Keratinocyte (primary cell): Measurements from ENCODE around the gene WDFY2. TPM values are rescaled to one million over a fixed set of nuclear protein-coding genes. Genes with fewer than 3 reads are reported as not detected.

Experiments used
- DNase-seq: peaks from one replicate; pipeline ENCODE4 v3.0.0-alpha.2; 2011; ENCODE audit warnings: low read depth, missing footprints, low spot score
- FAIRE-seq: peaks from 2 replicates; lab custom pipeline; 2011; peaks lifted over from hg19 to GRCh38; lab: Jason Lieb, UNC
- H2AFZ ChIP-seq: 2 replicates; pipeline ENCODE4 v1.6.0; 2012; ENCODE audit warnings: low read length, control low read depth, inconsistent platforms; ENCODE audit not compliant: control insufficient read depth
- H3K27ac ChIP-seq: 2 replicates; pipeline ENCODE4 v1.5.1; 2011; ENCODE audit warnings: low read length; ENCODE audit not compliant: control insufficient read depth, insufficient read depth
- H3K27me3 ChIP-seq: 3 replicates; pipeline ENCODE4 v1.6.0; 2011; ENCODE audit warnings: low read length; ENCODE audit not compliant: control insufficient read depth, insufficient read depth; ENCODE audit errors: extremely low read depth
- H3K36me3 ChIP-seq, 2 experiments: 2 replicates in 1 of 2; 3 replicates in 1 of 2; pipeline ENCODE4 v1.5.1; 2011; ENCODE audit warnings: low read length in 2 of 2, mild to moderate bottlenecking in 1 of 2; ENCODE audit not compliant: control insufficient read depth in 2 of 2, insufficient read depth in 2 of 2; ENCODE audit errors: extremely low read depth in 1 of 2
- H3K4me1 ChIP-seq: 3 replicates; pipeline ENCODE4 v1.5.1; 2011; ENCODE audit warnings: low read length; ENCODE audit not compliant: control insufficient read depth, insufficient read depth; ENCODE audit errors: extremely low read depth
- H3K4me2 ChIP-seq: 3 replicates; pipeline ENCODE4 v1.6.0; 2011; ENCODE audit warnings: low read depth, low read length; ENCODE audit not compliant: control insufficient read depth, insufficient read depth; ENCODE audit errors: extremely low read depth
- H3K4me3 ChIP-seq, 3 experiments: fragments of 200-600 bp in 1 of 3; sonication (generic) in 1 of 3; 2 replicates in 2 of 3; 3 replicates in 1 of 3; pipeline ENCODE4 v1.5.1; 2011 to 2016; ENCODE audit warnings: low read length in 3 of 3, mild to moderate bottlenecking in 3 of 3, control low read depth in 2 of 3, inconsistent platforms in 1 of 3, low read depth in 1 of 3, mixed read lengths in 1 of 3, mixed run types in 1 of 3, moderate library complexity in 1 of 3; ENCODE audit not compliant: control insufficient read depth in 2 of 3, insufficient read depth in 2 of 3; ENCODE audit errors: extremely low read depth in 1 of 3
- H3K79me2 ChIP-seq: 2 replicates; pipeline ENCODE4 v1.6.0; 2012; ENCODE audit warnings: low read length; ENCODE audit not compliant: control insufficient read depth, insufficient read depth
- H3K9ac ChIP-seq: 3 replicates; pipeline ENCODE4 v1.6.0; 2011; ENCODE audit warnings: low read length; ENCODE audit not compliant: control insufficient read depth, insufficient read depth; ENCODE audit errors: extremely low read depth
- H3K9me1 ChIP-seq: 3 replicates; pipeline ENCODE4 v1.6.0; 2011; ENCODE audit warnings: low read length; ENCODE audit not compliant: control insufficient read depth, insufficient read depth; ENCODE audit errors: extremely low read depth
- H3K9me3 ChIP-seq: 2 replicates; pipeline ENCODE4 v1.5.1; 2012; ENCODE audit warnings: low read depth, low read length; ENCODE audit not compliant: control insufficient read depth
- H4K20me1 ChIP-seq: 3 replicates; pipeline ENCODE4 v1.6.0; 2011; ENCODE audit warnings: low read length; ENCODE audit not compliant: control insufficient read depth, insufficient read depth; ENCODE audit errors: extremely low read depth
- EZH2 ChIP-seq: IDR thresholded peaks from one replicate; pipeline ENCODE4 v1.6.1; 2012; ENCODE audit warnings: inconsistent platforms, mild to moderate bottlenecking, low read length, moderate library complexity
- dilution Hi-C: fragments of 300-500 bp; cut with MboI; formaldehyde crosslinking; loops from one replicate; pipeline ENCODE4 v1.7.0; 2020; ENCODE audit warnings: low sequenced_read_pairs; ENCODE audit not compliant: extremely low pct_ligation_motif_present
- polyA plus RNA-seq, 5 experiments: library from polyadenylated mRNA; depleted of rRNA in 3 of 5; stranded (reverse) in 3 of 5; stranded (forward) in 1 of 5; unstranded in 1 of 5; fragments of >200 nt; gene quantifications; 1 replicate in 1 of 5; 2 replicates in 3 of 5; 3 replicates in 1 of 5; pipeline versions ENCODE4 v1.2.1 to v1.2.3, GENCODE V29; 2011 to 2012; ENCODE audit warnings: missing spikeins in 2 of 5, low read depth in 1 of 5, low replicate concordance in 1 of 5
- TF ChIP-seq, protein P1 (sequence below), 3 experiments: IDR thresholded peaks in 1 of 3; conservative IDR thresholded peaks in 1 of 3; optimal IDR thresholded peaks in 1 of 3; 2 replicates in 2 of 3; 3 replicates in 1 of 3; pipeline versions ENCODE3 to v1.5.1; 2011; ENCODE audit warnings: low read length in 3 of 3, mild to moderate bottlenecking in 3 of 3, moderate library complexity in 2 of 3, control low read depth in 1 of 3, inconsistent platforms in 1 of 3; ENCODE audit not compliant: insufficient read depth in 2 of 3; ENCODE audit errors: extremely low read depth in 1 of 3

The WDFY2 gene
- polyA plus RNA-seq, 1 donor (not counting 4 experiments of a cell fraction or from before 2014, with no cell fraction given), result 18.6 TPM

- H3K9me3 ChIP-seq, result no peaks in the 10 kb centered on the region
- H3K9me1 ChIP-seq, result no peaks in the 10 kb centered on the region
- no peak for FAIRE-seq
- no peak for DNase-seq
- dilution Hi-C loops, result no loop called here
- H3K4me3 ChIP-seq, result no peak overlapping the region
- no peaks in the 10 kb centered on the region for H4K20me1 ChIP-seq
- TF ChIP-seq, protein P1, sequence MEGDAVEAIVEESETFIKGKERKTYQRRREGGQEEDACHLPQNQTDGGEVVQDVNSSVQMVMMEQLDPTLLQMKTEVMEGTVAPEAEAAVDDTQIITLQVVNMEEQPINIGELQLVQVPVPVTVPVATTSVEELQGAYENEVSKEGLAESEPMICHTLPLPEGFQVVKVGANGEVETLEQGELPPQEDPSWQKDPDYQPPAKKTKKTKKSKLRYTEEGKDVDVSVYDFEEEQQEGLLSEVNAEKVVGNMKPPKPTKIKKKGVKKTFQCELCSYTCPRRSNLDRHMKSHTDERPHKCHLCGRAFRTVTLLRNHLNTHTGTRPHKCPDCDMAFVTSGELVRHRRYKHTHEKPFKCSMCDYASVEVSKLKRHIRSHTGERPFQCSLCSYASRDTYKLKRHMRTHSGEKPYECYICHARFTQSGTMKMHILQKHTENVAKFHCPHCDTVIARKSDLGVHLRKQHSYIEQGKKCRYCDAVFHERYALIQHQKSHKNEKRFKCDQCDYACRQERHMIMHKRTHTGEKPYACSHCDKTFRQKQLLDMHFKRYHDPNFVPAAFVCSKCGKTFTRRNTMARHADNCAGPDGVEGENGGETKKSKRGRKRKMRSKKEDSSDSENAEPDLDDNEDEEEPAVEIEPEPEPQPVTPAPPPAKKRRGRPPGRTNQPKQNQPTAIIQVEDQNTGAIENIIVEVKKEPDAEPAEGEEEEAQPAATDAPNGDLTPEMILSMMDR (optimal IDR thresholded peaks at IDR 0.05 in 1 of 3, IDR thresholded peaks at IDR 0.05 in 1 of 3, conservative IDR thresholded peaks at IDR 0.05 in 1 of 3; ENCODE audit: extremely low read depth in 1 of 3, insufficient read depth in 2 of 3, low read length in 3 of 3), result no peak
- no peak for TF ChIP-seq EZH2
- H3K36me3 ChIP-seq, result peaks cover 39 to 43% of the 10 kb centered on the region in 2 experiments
- H3K9ac ChIP-seq, result no peak overlapping the region
- no peaks in the 10 kb centered on the region for H3K4me1 ChIP-seq
- H3K79me2 ChIP-seq, result no peaks in the 10 kb centered on the region
- H3K27me3 ChIP-seq, result no peaks in the 10 kb centered on the region
- H2AFZ ChIP-seq, result no peak overlapping the region
- no peak overlapping the region for H3K4me2 ChIP-seq
- no peak overlapping the region for H3K27ac ChIP-seq
These were observed 174.4 kb downstream of the WDFY2 start for GRCh38 chr13:51758691-51759090.

DNA sequence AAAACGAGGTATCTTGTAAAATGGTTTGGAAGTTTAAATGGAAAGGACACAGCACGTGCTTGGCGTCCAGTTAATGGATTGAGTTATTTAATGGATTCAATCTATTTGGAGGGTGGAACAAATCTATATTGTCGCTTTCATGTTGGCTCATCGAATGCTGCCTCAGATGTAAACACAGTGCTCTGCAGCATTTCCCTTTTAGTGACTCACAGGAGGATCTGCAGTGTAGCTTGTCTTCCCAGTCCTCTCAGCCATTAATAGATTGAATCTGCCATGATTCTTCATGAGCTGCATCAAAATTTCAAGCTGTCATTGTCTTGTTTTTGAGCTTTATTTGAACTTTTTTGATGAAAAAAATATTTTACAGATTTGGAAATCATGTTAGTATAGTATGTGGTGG lies 175.0 kb downstream of the WDFY2 start:
- H3K79me2 ChIP-seq, result no peaks in the 10 kb centered on the region
- no peak overlapping the region for H2AFZ ChIP-seq
- H3K36me3 ChIP-seq, result peaks cover 39 to 43% of the 10 kb centered on the region in 2 experiments
- no peak overlapping the region for H3K4me3 ChIP-seq
- DNase-seq (no peak), FAIRE-seq (no peak)
- H3K9me1 ChIP-seq, result no peaks in the 10 kb centered on the region
- no peak overlapping the region for H3K27ac ChIP-seq
- H3K4me1 ChIP-seq, result no peaks in the 10 kb centered on the region
- H3K27me3 ChIP-seq, result no peaks in the 10 kb centered on the region
- dilution Hi-C loops, result no loop called here
- no peak overlapping the region for H3K9ac ChIP-seq
- no peak overlapping the region for H3K4me2 ChIP-seq
- TF ChIP-seq EZH2, result no peak
- TF ChIP-seq, protein P1 (optimal IDR thresholded peaks at IDR 0.05 in 1 of 3, IDR thresholded peaks at IDR 0.05 in 1 of 3, conservative IDR thresholded peaks at IDR 0.05 in 1 of 3; ENCODE audit: extremely low read depth in 1 of 3, insufficient read depth in 2 of 3, low read length in 3 of 3), result no peak
- no peaks in the 10 kb centered on the region for H4K20me1 ChIP-seq
- H3K9me3 ChIP-seq, result no peaks in the 10 kb centered on the region
